ENCODE data around the gene TRAFD1.

- no peak for TF ChIP-seq ZNF274 (IDR thresholded peaks at IDR 0.05; ENCODE audit: low read depth, low read length)
- no peak for TF ChIP-seq YY1 (IDR thresholded peaks at IDR 0.05; ENCODE audit: insufficient read depth, insufficient read length)
These were observed 40.3 kb downstream of the TRAFD1 start for GRCh38 chr12:112165624-112166023.

Data from NT2/D1 (cell line).